GM12875 (cell line): ENCODE measurements around the gene HOMER1.

ENCODE experiments used
- H3K4me3 ChIP-seq: one replicate; pipeline ENCODE4 v1.5.1; 2011; ENCODE audit warnings: low read depth, low read length, control low read depth
- TF ChIP-seq, protein P1 (sequence below): IDR thresholded peaks from 2 replicates; pipeline ENCODE4 v1.5.1; 2011; ENCODE audit warnings: low read depth, mild to moderate bottlenecking, control low read depth, inconsistent platforms, low read length, moderate library complexity, borderline replicate concordance; ENCODE audit not compliant: insufficient read depth

HOMER1 gene

DNA sequence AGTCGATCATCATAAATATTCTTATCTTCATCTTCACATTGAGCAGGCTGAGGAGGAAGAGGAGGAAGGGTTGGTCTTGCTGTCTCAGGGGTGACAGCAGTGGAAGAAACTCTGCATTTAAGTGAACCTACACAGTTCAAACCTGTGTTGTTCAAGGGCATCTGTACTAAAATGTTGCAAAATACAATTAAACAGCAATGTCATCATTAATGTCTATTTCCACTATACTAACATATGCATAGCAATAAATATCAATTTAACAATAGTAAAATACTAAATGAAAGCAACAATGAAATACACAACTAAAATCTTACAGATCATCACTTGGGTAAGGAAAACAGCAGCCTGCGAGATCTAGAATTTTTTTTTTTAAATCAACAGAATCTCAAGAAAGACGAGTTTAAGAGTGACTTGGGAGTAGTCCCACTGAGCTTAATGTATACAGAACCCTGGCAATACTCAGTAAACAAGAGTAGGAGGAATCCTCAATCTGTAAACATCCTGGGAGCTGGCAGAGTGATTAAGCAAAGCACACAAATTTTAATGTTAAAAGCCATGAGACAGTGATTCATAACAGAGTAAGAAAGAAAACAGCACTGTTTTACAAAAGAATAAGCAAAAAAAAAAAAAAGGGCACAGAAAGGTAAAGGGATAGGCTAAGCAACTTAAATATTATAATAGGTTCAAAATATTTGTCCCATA lies 10.0 kb downstream of the HOMER1 start:
- H3K4me3 ChIP-seq = no peak overlapping the region
- TF ChIP-seq, protein P1, sequence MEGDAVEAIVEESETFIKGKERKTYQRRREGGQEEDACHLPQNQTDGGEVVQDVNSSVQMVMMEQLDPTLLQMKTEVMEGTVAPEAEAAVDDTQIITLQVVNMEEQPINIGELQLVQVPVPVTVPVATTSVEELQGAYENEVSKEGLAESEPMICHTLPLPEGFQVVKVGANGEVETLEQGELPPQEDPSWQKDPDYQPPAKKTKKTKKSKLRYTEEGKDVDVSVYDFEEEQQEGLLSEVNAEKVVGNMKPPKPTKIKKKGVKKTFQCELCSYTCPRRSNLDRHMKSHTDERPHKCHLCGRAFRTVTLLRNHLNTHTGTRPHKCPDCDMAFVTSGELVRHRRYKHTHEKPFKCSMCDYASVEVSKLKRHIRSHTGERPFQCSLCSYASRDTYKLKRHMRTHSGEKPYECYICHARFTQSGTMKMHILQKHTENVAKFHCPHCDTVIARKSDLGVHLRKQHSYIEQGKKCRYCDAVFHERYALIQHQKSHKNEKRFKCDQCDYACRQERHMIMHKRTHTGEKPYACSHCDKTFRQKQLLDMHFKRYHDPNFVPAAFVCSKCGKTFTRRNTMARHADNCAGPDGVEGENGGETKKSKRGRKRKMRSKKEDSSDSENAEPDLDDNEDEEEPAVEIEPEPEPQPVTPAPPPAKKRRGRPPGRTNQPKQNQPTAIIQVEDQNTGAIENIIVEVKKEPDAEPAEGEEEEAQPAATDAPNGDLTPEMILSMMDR = no peak

DNA sequence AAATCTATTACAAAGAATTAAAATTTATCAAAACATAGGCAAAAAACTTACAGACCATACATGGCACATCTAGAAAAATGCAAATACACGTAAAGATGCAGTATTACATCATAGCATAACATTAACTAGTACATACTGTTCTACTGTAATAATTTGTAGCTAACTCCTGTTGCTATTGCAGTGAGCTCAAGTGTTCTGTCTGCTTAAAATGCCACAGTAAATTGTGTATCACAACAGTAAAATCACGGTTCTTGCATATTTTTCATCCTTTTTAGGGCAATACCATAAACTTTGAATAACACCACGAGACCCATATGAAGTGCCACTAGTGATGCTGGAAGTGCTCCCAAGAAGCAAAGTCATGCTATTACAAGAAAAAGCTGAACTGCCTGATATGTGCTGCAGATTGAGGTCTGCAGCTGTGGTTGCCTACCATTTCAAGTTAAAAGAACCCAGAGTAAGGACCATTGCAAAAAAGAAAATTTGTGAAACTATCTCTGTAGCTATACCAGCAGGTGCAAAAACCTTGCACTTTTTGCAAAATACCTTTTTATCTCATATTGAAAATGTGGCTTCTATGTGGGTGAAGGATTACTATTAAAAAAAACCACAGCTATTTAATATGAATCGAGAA lies 14.2 kb downstream of the HOMER1 start:
- TF ChIP-seq, protein P1 = no peak
- H3K4me3 ChIP-seq = no peak overlapping the region

DNA sequence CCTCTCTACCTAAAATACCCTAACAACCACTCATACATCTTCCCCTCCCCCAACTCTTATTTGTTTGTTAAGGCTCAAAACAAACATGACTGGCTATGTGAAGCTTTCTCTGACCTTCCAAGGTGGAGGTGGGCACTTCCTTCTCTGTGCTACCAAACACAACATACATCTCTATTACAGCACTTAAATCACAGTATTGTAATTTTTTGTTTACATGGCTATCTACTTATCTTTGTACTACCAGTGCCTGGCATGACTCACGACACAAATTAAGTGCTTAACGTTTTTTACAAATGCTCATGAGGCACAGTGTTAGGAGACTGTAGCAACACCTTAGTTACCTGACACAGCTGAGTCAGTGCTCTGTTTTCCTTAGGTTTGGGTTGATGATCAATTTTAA lies 18.6 kb downstream of the HOMER1 start:
- TF ChIP-seq, protein P1 = no peak
- H3K4me3 ChIP-seq = no peak overlapping the region

DNA sequence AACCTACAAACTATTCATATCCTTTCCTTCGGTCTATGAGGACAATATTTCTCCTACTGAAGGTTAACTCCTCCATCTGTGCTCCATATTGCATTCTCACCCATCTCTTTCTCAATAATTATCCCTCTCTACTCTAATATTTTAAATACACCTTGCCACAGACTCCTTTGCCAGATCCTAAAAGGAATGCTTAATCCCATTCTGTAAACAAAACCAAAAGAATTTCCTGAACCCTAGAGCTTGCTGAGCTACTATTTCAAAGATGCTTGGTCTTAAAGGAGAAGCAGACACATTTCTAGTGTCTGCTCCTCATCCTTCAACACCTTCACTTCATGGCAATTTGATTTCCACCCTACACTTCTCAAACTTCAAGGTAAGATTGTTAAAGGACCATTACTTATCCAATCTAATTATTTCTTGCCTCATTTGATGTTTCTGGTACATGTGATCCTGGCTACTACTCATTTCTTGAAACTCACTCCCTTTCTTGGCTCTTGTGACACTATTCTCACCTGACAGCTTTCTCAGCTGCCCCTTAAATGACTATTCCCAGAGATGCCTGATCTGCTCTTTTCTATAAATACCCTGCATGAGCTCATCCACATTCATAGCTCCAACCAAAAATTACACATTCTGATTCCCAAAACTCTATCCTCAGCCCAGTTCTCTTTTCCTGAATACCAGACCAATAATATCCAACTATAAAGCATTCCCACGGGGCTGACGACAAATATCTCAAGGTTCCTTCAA lies 20.2 kb downstream of the HOMER1 start:
- TF ChIP-seq, protein P1 = no peak

DNA sequence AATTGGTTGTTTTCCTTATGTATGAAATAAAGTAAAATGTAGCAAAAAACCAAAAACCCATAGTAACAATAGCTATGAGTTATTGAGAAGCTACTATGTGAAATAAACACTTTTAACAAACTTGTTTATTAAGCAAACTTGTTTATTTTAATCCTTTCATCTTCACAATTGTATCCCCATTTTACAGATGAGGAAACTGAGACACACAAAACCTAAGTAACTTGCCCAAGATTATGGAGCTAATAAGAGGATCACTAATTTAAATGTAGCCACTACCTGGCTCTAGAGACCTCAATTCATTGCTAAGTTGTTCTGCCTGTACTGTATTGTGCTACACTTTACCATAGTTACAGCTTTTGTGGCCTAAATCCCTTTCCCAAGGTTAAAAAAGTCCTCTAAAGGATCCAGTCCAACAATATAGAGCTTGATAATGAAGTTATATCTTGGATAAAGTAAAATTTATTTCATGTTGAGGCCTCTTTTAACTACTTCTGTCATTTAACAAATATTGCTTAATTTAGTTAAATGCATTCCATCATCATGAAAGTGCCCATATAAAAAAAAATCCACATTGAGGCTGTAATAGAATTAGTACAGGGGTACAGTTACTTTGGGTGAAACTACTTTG lies 22.1 kb downstream of the HOMER1 start:
- H3K4me3 ChIP-seq = no peak overlapping the region
- TF ChIP-seq, protein P1 = no peak

More for the DNA sequence above, 20.2 kb downstream of the HOMER1 start:
- no peak overlapping the region for H3K4me3 ChIP-seq

DNA sequence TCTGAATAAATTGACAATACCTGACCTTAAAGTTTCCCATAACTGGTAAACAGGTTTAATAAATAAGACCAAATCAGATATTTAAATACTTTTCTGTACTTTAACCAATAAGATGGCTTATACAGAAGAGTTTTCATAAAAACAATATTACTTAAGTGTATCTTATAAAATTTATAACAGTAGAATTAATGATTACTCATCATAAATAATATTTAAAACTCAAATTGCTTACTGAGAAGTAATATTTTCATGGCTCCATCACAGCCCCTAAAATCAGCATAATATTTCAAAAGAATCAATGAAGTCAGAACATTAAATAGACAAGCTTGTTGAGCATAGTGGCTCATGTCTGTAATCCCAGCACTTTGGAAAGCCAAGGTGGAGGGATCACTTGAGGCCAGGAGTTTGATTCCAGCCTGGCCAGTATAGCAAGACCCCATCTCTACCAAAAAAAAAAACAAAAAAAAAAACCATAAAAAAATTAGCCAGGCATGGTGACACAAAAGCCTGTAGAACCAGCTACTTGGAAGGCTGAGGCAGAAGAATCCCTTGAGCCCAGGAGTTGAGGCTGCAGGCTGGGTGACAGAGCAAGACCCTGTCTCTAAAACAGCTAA lies 23.5 kb downstream of the HOMER1 start:
- H3K4me3 ChIP-seq = no peak overlapping the region
- TF ChIP-seq, protein P1 = no peak
